HG02884 (cell line): ENCODE measurements around the gene GLS.
A peak's percentile ranks its signal among the peaks of the same experiment; 100 is the strongest.
"Not testable (repeated sequence)": the region's sequence is repeated elsewhere in the genome, so short reads cannot be mapped to it uniquely, and the experiment has no call there.

Experiments
- ATAC-seq: cut with Tn5 transposase; IDR thresholded peaks from one replicate; pipeline ENCODE4 v1.9.1; 2021; ENCODE audit warnings: mild to moderate bottlenecking, moderate library complexity; ENCODE audit not compliant: unreplicated experiment

Gene GLS

DNA sequence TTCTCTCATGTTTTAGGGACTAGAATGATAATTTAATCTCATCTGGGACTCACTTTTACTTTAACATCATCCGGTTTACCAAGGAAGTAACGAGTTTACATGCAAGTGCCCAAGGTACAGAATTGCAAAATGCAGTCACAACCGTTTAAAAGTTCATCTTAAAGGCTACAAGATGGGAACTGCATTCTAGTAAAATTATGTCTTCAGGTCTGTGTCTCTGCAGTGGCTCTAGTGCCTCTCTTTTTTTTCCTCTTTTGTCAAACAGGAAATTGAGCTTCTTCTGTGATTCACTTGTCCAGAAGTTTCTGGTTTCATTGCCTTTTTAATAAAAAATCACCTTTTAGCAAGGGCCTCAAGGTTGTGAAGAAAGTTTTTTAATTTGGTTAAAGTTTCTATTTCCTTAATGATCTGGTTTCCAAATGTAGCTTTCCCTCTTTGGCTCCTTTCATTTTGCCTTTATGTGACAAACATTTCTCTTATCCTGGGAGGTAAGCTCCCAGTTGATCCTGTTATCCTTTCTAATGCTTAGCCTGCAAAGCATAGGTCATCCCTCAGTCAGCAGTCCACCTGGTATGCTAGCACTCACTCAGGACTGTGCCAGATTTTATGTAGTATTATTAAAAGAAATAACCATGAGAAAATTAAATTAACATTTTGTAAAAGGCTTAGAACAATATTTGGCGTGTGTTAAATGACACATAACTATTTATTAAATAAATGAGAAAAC lies 2.4 kb downstream of the GLS start:
- ATAC-seq: no peak

DNA sequence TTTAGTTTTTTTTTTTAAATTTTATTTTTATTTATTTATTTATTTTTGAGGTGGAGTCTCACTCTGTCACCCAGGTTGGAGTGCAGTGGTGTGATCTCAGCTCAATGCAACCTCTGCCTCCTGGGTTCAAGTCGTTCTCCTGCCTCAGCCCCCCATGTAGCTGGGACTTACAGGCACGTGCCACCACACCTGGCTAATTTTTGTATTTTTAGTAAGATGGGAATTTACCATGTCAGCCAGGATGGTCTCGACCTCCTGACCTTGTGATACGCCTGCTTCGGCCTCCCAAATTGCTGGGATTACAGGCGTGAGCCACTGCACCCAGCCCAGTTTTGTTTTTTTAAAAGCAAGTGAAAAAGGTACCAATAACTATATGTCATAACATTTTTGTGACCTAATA lies 5.2 kb downstream of the GLS start:
- not testable (repeated sequence) for ATAC-seq

DNA sequence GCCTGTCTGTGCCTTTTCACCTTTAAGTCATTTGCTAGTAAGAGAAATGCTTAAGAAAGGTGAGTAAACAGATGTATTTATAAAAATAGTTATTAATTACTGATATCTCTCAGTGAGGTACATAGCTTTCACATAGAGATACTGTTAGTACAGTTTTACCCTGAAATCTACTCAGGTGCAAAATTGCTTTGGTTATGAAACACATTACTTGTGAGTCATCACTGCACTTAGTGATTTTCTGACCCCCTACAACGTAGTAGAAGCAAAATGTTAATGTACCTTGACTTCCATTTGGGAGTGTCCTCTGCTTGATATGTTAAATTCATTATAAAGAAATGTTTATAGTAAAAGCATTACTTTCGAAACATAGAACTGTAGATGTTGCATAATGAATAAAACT lies 6.5 kb downstream of the GLS start:
- peak; percentile 68 for ATAC-seq

DNA sequence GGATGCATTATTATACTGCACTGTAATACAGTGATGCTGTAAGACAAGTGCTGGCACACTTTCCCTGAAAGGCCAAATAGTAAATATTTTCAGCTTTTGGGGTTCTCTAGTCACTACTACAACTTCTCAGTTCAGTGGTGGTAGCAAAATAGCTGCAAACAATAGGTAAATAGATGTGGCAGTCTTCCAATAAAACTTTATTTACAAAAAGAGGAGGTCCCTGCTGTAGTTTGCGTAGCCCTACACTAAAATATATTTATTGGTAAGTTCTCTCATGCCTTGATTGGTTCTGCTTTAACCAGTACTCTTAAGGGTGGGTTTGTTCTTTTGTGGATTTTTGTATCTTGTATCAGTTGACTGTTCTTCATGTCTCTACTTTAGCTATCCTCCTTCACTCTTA lies 7.8 kb downstream of the GLS start:
- ATAC-seq: no peak

DNA sequence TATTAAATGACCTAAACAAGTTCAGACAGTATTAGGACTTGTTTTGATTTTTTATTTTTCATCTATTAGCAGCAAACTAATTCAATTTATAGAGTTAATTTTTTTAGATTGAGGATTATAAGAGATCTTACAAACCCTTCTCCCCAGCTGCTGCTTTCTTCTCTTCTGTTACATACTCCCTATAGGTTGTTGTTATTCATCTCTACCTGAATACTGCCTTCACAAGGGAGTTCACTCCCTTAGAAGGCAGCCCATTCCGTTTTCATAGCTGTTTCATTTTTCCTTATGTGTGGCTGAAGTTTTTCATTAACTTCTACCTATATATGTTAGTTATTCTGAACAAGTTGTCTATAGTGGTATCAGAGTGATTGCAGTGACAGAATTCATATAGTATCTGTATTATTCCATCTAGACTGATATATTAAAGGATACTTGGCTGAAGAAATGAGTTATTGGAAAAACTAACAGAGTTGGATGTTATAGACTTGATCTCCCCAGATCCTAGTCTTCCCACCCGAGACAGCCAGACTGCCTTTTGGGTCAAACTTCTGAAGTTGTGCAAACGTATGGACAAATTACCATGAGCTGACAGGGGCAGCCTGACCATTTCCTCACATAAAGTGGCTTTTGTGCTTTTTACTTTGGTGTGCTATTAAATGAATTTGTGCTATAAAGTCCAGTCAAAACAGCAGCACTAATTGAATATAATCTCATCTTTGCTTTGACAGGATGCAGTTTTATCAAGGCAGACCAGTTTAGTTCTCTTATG lies 8.7 kb downstream of the GLS start:
- no peak for ATAC-seq

DNA sequence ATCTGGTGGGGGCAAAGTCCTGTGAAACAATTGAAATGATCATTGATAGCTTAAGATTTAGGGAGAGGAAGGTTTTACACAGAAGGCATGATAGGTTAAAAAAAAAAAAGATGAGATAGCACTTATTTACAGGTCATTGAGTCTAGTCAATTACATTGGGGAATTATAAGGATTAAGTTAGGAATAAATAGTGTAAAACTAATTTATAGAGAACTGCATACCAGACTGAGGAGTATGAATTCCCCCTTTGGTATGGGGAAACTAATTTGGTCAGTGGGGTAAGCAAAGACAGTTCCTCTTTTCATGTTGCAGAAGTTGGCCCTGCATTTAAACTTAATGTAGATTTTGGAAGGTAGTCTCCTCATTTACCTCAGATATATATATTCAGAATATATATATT lies 10.8 kb downstream of the GLS start:
- ATAC-seq: peak; percentile 52

DNA sequence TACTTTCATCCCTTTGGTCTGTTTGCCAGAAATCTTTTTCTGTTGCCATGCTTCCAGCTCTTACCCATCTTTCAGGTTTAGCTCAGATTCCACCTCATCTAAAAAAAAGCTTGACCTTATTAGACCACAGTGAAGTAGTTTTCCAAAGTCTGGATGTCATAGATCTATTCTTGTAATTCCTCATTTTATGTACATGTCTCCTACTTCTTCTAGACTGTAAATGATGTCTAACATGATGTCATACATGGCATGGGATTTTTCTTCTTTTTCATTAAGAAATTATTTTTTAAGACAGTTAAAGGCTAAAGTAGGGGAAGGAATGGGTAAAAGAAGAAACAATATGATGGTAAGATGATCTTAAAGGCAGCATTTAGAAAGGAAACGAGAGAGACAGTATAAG lies 11.3 kb downstream of the GLS start:
- ATAC-seq: no peak

DNA sequence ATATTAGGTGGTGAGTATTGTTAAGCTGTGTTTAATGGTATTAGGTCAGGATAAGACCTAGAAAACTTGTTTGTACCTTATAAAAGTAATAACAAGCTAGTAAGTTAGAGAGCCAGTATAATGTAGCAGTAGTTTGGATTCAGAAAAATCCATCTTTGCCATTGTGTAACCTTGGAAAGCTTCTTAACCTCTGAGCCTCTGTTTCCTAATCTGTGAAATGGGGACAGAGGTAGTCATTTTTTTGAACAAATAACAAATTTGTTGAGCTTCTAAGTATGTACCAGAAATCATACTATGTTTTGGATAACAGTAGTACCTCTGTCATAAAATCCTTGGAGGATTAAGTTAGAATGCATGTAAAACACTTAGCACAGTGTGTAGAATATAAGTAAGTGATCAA lies 12.5 kb downstream of the GLS start:
- no peak for ATAC-seq

DNA sequence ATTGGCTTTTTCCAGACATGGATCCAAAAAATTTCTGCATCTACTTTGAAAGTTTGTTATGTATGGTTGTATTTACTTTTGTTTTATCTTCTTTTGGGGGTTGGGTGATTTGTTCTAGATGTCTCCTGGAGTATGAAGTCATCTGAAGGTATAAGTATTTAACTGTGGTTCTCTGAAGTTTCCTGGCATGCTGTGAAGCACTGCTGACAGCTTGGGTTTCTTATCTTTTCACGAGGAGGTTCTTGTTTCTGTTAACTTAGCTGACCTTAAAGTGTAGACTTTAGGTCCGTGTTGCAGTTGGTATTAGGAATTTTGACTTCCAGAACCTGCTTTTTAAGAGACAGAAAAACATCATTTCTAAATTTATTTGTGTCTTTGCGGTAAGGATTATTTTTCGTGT lies 15.9 kb downstream of the GLS start:
- ATAC-seq: no peak

DNA sequence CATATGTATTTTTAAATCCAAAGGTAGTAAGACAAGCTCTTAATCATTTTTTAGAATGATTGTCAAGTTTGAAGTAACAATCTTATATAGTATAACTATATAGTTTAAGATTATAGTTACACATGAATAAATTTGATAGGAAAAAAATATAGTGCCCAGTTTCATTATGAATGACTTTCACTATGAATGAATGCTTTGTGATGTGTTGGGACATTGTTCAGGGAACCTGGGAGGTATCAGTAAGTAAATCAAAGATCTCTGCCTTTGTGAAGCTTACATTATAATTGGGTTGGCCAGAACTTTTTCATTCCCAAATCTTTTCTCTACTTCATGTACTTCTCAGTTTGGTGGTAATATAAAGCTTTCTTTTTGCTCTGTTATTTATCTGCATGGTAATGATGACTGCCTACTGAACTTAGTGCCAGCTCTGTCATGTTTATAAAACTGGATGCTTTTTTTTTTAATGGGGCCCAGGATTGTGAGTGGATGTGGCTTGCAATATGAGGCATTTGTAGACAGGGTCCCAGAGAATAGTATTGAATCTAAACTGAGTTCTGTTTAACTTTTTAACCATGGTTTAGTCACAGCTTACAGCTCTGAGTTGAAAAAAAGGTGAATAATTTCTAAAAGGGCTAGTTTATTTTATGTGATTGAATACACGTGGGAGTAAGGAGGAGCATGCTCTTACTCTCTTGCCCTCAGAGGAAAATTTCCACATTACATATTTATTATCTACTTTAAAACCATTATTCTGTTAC lies 23.3 kb downstream of the GLS start:
- ATAC-seq: no peak

DNA sequence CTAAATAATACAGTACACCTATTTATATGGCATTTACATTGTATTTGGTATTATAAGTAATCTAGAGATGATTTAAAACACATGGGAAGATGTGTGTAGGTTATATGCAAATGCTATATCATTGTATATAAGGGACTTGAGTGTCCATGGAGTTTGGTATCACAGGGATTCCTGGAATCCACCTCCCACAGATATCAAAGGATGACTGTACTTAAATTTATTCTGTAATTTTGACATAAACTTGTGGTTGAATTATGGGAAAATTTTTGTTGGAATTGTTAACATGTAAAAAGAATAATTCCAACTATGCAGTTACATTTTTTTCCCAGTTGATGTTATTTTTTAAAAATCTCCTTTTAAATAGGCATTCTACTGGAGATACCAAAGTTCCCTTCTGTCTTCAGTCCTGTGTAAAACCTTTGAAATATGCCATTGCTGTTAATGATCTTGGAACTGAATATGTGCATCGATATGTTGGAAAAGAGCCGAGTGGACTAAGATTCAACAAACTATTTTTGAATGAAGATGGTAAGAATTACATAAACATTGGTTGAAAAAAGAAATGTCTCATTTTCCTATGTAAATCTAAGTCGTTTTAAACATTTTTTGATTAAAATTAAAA lies 24.1 kb downstream of the GLS start:
- no peak for ATAC-seq

DNA sequence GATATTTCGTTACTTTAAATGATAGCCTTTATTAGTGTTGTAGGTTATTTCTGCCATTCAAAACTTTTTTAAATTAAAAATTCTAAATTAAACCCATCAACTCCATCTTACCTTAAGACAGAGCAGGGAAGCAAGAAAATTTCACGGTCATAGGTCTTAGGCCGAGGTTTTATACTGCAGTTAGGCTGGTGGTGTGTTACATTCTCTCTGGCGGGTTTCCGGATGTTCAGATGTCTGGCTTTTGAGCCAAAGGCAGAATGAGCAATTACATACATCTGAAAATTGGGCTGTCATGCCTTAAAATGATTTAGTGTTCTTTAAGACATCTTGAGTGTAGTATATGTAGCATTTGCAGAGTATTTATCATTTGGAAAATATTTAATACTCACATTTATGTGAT lies 27.9 kb downstream of the GLS start:
- ATAC-seq: no peak

DNA sequence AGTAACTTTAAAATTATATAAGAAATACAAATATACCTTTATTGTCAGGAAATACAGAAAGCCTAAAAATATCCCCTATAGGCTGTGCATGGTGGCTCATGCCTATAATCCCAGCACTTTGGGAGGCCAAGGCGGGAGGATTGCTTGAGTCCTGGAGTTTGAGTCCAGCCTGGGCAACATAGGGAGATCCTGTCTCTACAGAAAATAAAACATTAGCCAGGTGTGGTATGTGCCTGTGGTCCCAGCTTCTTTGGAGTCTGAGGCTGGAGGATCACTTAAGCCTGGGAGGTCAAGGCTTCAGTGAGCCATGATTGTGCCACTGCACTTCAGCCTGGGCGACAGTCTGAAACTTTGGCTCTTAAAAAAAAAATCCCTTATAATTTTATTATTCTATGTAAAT lies 29.1 kb downstream of the GLS start:
- no peak for ATAC-seq

DNA sequence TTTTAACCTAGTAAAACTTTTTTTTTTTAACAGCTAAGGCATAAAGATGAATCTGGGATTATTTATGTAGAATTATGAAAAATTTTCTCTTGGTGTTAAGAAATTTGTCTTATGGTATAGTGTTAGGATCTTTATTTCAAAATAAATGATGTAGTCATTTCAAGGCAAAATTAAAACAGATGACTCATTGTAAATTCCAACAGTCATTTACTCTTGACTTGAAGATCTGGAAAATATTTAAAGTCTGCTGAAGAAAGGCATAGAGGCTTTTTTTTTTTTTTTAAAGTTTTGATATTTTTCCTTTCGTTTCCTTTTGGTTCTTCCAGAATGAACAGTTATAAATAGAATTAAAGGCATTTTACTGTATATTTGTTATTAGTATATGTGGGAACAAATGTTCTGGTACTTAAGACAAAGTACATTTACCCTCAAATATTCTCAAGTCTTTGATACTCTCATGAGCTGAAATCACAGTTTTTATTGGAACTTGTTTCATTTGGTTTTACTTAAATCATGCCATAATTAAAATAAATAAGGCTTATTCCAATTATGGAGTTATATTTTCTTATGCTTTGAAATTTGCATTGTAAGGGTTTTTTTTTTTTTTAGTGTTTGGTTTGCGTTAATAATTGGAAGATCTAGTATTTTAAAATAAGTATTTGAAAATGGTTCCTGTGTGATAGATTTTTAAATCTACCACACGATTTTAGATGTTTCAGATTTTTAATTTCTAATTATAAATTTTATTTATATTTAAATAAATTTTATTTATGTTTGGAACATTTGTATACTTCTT lies 29.9 kb downstream of the GLS start:
- ATAC-seq: no peak

DNA sequence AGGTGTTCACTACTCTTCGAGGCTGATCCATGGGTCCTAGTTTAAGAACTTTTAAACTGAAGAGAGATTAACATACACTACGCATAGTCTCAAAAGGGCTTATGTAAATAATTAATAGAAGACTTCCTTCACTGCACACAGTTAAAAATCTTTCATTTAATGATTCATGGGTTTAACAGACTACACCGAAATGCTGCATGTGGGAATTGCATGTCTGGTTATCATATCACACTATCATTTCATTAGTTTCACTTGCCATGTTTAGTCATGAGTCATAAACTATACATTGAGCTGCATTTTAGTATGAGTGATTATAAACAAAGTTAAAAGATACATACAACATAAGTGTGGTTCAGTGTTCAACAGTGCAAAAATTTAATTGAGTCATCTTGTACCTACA lies 31.2 kb downstream of the GLS start:
- peak; percentile 87 for ATAC-seq

DNA sequence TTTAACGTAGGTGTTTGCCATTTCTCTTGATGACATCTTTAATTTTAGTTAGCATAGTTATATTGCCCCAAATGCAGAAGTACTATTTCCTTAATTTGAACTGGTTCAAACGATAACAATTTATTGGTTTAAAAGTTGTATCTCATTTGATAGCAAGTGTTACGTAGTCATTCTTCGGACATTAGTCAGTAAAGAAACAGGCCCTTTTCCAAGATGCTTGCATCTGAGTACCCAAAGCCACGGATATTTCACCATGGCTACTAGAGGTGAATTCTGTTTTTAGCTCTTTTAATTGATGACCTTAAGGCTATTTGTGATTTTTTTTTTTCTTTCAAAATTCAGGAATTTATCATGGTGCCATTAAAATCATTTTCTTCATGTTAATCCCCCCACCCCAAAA lies 32.1 kb downstream of the GLS start:
- ATAC-seq: no peak

DNA sequence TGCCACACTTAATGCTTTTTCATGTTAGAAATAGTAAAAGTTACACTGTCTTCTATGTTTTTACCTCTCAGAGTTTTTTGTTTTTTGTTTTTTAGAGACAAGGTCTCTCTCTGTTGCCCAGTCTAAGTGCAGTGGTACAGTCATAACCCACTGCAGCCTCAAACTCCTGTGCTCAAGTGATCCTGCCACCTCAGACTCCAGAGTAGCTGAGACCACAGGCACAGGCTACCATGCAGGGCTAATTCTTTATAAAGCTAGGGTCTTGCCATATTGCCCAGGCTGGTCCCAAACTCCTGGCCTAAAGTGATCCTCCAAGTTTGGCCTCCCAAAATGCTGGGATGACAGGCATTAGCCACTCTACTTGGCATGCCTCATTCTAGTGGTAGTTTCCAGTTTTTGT lies 33.1 kb downstream of the GLS start:
- ATAC-seq: no peak

DNA sequence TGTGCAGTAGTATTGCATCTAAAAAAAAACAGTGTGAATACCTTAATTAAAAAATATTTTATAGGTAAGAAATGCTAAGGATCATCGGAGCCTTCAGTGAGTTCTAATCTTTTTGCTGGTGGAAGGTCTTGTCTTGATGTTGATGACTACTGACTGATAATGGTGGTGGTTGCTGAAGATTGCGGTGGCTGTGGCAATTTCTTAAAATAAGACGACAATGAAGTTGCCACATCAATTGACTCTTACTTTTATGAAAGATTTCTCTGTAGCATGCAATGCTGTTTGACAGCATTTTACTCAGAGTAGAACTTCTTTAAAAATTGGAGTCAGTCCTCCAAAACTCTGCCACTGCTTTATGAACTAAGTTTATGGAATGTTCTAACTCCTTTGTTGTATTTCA lies 36.2 kb downstream of the GLS start:
- ATAC-seq: no peak

DNA sequence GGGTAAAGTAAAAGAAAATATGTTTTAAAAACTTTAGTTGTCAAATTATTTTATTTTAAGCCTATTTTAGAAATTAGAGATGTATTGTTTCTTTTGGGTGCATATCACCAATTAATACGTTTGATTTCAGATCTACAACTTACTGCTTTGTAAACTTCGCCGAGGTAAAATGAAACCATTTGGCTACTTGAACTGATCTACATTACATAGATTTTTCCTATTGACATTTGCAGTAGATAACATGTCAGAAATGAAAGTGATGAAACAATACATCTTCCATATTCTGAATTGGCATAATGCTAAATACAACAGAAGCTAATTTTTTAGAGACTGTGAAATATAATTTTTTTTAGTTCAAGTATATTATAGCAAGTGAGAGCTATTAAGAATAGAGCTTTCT lies 39.5 kb downstream of the GLS start:
- ATAC-seq: no peak

DNA sequence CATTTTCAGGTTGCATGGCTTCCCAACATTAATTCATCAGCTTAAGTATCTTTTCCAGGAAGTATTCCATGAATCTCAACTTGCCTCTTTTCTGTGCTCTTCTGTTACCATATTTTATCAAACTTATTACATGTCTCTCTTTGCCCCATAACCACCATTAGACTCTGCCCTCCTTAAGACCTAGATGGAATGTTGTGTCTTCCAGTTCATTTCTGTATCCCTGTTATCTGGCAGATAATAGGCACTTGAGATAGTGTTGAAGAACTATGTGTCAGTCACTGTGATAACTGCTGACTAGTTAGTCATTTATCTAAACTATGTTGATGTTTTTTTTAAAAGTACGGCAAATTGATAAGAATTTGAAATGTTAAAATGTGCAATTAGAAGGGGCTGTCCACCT lies 41.8 kb downstream of the GLS start:
- ATAC-seq: no peak

DNA sequence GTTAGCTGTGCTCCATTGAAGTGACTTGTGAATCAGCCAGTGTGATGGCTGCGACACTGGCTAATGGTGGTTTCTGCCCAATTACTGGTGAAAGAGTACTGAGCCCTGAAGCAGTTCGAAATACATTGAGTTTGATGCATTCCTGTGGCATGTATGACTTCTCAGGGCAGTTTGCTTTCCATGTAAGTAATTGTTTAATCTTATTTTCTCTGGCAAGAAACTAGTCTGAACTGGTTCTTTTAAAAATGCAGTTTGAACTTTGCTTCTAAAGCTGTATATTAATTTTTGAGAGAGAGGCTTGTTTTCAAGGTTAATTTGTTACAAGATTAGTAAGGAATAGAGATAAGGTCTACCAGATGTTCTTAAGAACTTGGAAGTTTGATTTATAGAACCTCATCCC lies 46.7 kb downstream of the GLS start:
- no peak for ATAC-seq
